GF-D8 (cell line): ENCODE data around the gene AFAP1.

ENCODE experiments used
- DNase-seq: peaks from one replicate; lab custom pipeline; 2025; lab: John Stamatoyannopoulos, UW

The AFAP1 gene

GRCh38 chr4:7841071-7841470 is 98.6 kb downstream of the AFAP1 start:
- DNase-seq, result no peak

- no peak for DNase-seq
These were observed 99.8 kb downstream of the AFAP1 start for GRCh38 chr4:7839856-7840255.

- DNase-seq, result no peak
These were observed 101.4 kb downstream of the AFAP1 start for GRCh38 chr4:7838136-7838782.

GRCh38 chr4:7837597-7838135 is 102.0 kb downstream of the AFAP1 start:
- no peak for DNase-seq

- DNase-seq, result no peak
These were observed 107.6 kb downstream of the AFAP1 start for GRCh38 chr4:7831858-7832730.

- no peak for DNase-seq
These were observed 108.3 kb downstream of the AFAP1 start for GRCh38 chr4:7831330-7831729.

GRCh38 chr4:7830747-7831146 is 108.9 kb downstream of the AFAP1 start:
- DNase-seq, result no peak

GRCh38 chr4:7829652-7830580 is 109.7 kb downstream of the AFAP1 start:
- peak; percentile 32 for DNase-seq

GRCh38 chr4:7828793-7829301 is 110.8 kb downstream of the AFAP1 start:
- peak; percentile 17 for DNase-seq

- DNase-seq, result peak; percentile 89
These were observed 111.5 kb downstream of the AFAP1 start for GRCh38 chr4:7828011-7828720.

- no peak for DNase-seq
These were observed 112.1 kb downstream of the AFAP1 start for GRCh38 chr4:7827566-7827965.

GRCh38 chr4:7826909-7827306 is 112.8 kb downstream of the AFAP1 start:
- no peak for DNase-seq

GRCh38 chr4:7826176-7826908 is 113.3 kb downstream of the AFAP1 start:
- DNase-seq, result no peak

GRCh38 chr4:7824218-7824617 is 115.4 kb downstream of the AFAP1 start:
- DNase-seq, result no peak

GRCh38 chr4:7823416-7823824 is 116.2 kb downstream of the AFAP1 start:
- no peak for DNase-seq

- DNase-seq, result no peak
These were observed 116.8 kb downstream of the AFAP1 start for GRCh38 chr4:7822877-7823276.

- DNase-seq, result no peak
These were observed 117.5 kb downstream of the AFAP1 start for GRCh38 chr4:7822137-7822505.

- no peak for DNase-seq
These were observed 118.2 kb downstream of the AFAP1 start for GRCh38 chr4:7821245-7822136.

GRCh38 chr4:7820031-7820818 is 119.4 kb downstream of the AFAP1 start:
- no peak for DNase-seq
